Measurements from ENCODE around the gene RDH14.

Gene RDH14

DNA sequence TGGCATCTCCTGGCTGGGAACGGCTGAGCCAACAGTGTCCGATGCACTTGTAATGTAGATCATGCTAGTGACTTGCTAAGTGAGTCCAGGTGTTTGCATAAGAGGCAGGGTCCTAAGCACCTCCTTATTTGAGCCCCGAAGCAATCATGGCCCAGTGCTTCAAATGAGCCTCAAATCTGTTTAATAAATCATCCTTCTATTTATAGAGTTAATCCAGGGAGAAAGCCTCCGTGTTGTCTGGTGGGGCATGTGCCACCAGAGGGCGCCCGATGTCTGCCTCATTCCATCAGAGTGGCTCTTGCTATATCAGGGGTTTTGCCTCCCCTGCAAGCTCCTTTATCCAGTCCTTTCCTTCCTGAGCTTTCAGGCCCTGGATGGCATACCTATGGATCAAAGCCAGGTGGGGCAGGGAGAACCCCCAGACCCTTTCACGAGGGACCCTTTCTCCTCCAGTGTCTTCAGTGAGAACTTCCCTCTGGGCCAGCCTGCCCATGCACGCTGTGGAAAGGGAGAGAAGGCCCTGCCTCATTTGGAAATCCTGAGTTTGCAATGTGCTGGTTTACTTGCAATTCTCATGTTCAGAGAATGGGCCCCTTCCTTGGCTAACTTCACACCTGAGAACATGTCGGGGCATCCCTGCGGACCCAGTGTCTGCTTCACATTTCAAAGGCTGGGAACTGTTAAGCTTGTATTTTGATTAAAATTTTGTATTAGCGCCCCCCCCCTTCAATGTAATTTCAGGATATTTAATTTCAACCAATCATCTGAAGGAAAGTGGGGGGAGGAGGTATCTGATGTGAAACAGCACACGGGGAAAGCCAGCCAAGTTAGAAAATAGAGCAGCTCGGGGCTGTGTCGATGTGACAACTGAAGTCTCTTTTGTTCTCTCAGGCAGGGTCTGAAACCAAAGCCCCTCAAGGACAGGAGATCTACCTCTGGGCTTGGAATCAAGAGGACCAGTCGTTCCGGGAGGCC, 39.7 kb downstream of the RDH14 start:
- H3K4me3 ChIP-seq (ENCODE audit: low read length), result no peak overlapping the region
- TF ChIP-seq ZNF274 (IDR thresholded peaks at IDR 0.05; ENCODE audit: low read depth, low read length), result no peak

DNA sequence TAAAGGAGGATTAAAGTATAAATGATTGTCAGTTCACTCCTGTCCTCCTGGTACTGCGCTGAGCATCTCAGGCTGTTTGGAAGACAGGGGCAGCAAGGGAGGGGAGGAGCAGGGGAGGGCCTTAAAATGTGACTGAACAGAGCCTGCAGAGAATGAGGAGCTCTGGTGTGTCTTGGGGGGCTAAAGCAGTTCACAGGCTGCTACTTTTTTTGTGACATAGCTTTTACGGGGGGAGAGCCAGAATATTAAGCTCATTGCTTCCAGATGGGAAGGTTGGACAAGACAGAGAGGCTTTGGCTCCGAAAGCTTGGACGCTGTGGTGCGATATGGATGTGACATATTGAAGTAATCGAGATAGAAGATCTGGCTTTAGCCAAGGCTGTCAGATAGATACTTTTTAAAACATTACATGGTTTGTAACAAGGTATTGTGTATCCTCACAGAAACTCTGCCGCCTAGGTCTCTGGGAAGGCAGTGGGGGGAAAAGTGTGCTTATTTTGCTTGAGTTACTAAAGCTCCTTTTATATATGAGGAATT, 40.5 kb downstream of the RDH14 start:
- TF ChIP-seq ZNF274 (IDR thresholded peaks at IDR 0.05; ENCODE audit: low read depth, low read length), result no peak
- H3K4me3 ChIP-seq (ENCODE audit: low read length), result no peak overlapping the region

DNA sequence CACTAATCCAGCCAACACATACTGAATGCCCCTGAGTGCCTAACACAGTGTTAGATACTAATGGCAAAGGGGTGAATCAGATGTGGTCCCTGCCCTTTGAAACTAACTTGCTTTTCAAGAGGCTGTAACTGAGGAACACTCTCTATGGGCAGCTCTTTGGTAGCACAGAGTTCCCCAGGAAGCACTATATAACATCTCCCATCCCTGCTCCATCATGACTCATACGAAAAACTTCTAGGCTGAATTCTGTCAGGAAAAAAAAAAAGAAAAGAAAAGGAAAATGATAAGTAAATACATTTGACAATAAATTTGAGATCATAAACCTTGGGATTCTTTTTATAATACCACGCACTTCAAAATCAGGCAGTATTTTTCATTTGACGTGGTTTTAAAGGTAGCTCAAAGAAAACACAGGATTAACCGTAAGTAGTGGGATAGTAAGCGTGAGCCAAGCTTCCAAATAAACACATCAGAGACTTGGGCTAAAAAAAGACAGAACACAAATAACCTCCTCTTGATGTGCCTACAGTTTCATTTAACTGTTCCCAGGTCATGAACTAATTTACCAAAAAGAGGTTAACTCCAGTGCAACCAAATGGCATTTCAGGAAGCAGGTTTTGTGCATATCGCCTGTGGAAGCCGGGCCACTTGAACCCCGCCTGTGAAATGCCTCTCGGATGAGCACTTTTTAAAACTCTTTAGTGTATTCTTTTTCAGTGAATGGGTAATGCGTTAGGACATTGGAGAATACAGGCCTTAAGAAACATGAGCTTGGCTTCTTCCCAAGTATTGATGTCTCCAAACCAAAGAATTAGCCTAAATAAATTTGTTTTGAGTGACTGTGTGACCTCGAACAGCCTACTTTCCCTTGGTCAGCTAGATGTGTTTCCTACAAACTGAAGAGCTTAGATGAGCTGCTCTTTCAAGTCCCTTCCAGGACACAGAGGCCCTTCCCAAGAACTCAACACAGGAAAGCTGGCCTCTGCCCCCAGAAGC, 42.0 kb downstream of the RDH14 start:
- no peak overlapping the region for H3K4me3 ChIP-seq (ENCODE audit: low read length)
- no peak for TF ChIP-seq ZNF274 (IDR thresholded peaks at IDR 0.05; ENCODE audit: low read depth, low read length)

DNA sequence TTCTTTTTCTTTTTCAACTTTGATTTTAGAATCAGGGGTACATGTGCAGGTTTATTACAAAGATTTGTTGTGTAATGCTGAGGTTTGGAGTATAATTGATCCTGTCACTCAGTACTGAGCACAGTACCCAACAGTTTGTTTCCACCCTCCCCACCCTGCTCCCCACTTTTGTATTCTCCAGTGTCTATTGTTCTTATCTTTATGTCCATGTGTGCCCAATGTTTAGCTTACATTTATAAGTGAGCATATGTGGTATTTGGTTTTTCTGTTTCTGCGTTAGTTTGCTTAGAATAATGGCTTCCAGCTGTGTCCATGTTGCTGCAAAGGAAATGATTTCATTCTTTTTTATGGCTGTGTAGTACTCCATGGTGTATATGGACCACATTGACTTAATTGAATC, 43.1 kb downstream of the RDH14 start:
- no peak for TF ChIP-seq ZNF274 (IDR thresholded peaks at IDR 0.05; ENCODE audit: low read depth, low read length)
- H3K4me3 ChIP-seq (ENCODE audit: low read length), result no peak overlapping the region

DNA sequence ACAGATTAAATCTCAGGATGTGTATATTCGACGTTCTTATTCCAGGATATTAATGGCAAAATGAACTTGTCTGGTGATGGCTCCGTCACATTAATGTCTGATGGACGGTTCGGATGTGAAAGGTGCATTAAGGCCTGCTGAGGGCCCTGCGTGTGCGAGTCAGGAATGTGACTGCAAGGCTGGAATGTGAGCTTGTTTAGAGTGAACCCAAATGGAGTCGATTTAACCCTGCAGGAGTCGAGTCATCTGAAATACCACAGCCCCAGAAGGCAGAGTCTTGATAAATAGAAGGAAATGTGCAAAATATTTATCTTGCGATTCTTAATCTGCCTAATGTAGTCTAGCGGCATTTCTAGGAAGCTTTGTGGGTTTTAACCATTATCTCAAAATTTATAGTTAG, 44.3 kb downstream of the RDH14 start:
- H3K4me3 ChIP-seq (ENCODE audit: low read length), result no peak overlapping the region
- no peak for TF ChIP-seq ZNF274 (IDR thresholded peaks at IDR 0.05; ENCODE audit: low read depth, low read length)

DNA sequence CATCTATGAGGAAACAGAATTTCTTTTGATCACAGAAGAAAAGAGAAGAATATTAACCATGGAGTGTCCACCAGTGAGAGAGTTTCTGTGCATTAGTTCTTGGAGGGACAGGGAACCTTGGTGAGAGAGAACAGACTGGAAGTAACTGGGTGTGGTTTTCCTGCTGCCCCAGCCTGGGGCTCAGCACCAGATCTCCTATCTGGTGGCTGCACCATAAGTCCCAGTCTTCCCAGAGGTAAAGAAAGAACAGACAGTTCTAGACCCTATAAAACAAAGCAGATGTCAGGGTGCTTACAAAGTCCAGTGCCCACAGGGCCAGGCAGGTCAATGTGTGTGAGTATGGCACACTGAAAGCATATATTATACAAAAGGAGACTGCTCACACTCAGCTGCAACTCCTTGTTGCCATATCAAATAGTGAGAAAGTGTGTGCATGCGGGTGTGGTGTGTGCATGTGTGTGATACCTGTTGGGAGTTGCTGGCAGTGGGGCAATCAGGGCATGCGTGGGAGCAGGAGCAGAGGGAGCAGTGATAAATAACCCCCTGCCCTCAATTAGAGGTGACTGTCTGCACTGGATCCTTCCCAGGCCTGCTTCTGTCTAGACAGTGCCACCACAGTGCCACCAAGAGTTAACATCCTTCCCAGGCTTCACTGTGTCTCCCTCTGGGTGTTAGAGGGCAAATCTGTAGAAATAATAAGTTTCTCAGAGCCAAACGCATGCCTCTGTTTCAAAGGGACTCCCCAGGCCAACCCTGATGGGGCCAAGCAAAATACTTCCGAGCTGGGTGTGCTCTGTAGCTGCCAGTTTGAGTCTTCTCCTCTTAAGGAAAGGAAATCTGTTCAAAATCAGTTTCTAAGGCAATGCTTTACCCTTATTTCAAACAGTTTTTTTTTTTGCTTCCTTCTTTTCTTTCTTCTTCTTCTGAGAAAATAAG, 45.7 kb downstream of the RDH14 start:
- H3K4me3 ChIP-seq (ENCODE audit: low read length), result no peak overlapping the region
- TF ChIP-seq ZNF274 (IDR thresholded peaks at IDR 0.05; ENCODE audit: low read depth, low read length), result no peak

DNA sequence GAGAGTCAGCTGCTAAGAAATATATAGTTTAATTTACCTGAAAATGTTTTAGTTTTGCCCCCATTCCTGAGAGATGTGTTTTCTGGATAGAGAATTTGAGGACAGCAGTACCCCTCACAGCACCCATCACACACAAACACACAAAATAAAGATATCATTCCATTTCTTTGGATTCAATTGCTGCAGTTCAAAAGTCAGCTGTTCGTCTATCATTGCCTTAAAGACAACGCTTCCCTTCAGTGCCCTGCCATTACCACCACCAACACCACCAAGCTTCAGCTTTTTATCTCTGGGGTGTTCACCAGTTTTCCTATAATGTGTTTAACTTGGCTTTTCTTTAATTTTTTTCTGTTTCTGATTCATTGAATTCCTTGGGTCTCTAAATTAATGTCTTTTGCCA, 49.7 kb downstream of the RDH14 start:
- TF ChIP-seq ZNF274 (IDR thresholded peaks at IDR 0.05; ENCODE audit: low read depth, low read length), result no peak
- H3K4me3 ChIP-seq (ENCODE audit: low read length), result no peak overlapping the region

DNA sequence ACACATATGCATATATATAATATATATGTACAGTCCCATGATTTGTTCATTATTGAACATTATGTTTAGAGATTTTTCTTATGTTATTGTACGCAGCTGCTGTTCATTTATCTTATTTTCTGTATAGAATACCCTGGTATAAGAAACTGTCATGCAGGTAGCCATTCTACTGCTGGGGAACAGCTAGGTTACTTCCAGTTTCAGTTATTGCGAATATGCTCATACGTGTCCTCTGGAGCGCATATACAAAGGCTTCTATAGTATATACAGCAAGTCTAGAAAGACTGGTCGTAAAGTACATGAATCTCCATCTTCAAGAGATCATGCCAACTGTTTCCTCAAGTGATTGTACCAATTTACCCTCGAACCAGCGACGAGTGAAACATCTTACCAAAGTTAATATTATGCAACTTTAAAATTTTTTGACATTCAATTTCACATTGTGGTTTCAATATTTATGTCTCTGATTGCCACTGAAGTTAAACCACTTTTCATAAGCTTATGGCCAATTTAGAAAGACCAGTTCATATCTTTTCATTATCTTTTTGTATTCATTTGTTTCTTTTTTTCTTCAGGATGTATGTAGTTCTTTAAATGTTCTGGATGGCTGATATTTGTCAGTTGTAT, 53.5 kb downstream of the RDH14 start:
- no peak for TF ChIP-seq ZNF274 (IDR thresholded peaks at IDR 0.05; ENCODE audit: low read depth, low read length)
- no peak overlapping the region for H3K4me3 ChIP-seq (ENCODE audit: low read length)

DNA sequence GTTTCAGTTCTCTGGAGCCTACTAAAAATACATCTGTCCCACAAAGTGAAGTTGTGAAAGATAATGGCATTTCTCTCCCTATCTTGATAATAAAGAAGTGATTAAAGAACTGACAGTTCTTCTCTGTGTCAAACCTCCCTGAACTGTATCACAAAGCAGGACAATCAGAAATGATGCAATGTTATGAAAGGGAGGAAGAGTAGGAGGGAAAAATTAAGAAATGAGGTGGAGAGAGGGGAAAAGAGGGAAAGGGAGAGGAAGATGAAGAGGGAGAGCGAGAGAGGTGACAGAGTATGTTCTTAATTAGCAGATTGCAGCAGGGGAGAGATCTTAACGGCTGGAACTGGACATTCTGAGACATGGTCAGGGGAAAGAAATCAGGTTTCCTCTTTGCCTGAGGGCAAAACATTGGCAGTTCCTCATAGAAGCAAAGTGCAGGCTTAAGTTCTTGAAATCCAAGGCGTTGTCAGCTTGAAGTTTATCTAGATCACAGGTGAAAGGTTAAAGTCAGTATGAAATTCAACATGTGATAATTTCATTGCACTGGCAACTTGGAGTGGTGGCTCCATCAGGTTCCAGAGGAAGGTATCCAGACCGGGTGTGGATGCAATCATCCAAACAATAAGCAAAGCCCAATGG, 54.6 kb downstream of the RDH14 start:
- no peak for TF ChIP-seq ZNF274 (IDR thresholded peaks at IDR 0.05; ENCODE audit: low read depth, low read length)
- H3K4me3 ChIP-seq (ENCODE audit: low read length), result no peak overlapping the region
